NT2/D1 (cell line): Measurements from ENCODE around the gene FUT3.

ENCODE experiments used
- SUZ12 ChIP-seq: IDR thresholded peaks from 2 replicates; pipeline ENCODE4 v1.6.1; 2011; ENCODE audit not compliant: insufficient read length, insufficient read depth; ENCODE audit errors: extremely low read depth
- YY1 ChIP-seq: IDR thresholded peaks from 2 replicates; pipeline ENCODE4 v1.6.1; 2011; ENCODE audit not compliant: insufficient read length, insufficient read depth
- ZNF274 ChIP-seq: IDR thresholded peaks from 2 replicates; pipeline ENCODE4 v1.6.1; 2011; ENCODE audit warnings: mild to moderate bottlenecking, low read depth, low read length

GRCh38 chr19:5817218-5817617 is 34.0 kb downstream of the FUT3 start:
- TF ChIP-seq SUZ12, result no peak
- TF ChIP-seq YY1, result no peak
- no peak for TF ChIP-seq ZNF274
